SK-N-SH (cell line): Measurements from ENCODE around the gene ASIC2. TPM values are rescaled to one million over a fixed set of nuclear protein-coding genes. Genes with fewer than 3 reads are reported as not detected.

Experiments
- CTCF ChIA-PET: fragments of 300-600, 350-600 bp; formaldehyde crosslinking; extraction: SDS; loops from one replicate; lab custom pipeline; 2021; lab: Yijun Ruan, JAX
- POLR2A ChIA-PET: fragments of 350-600 bp; sonication (Branson Sonifier 250); formaldehyde crosslinking; extraction: SDS; loops from one replicate; lab custom pipeline; 2020; ENCODE audit warnings: antibody characterized with exemption, inconsistent platforms; lab: Yijun Ruan, JAX
- DNase-seq: peaks from one replicate; pipeline ENCODE4 v3.0.0; 2012
- H2AFZ ChIP-seq: fragments of 200-600 bp; sonication (generic); 2 replicates; pipeline ENCODE4 v1.8.1; 2016; ENCODE audit warnings: antibody characterized with exemption, mild to moderate bottlenecking, low read depth
- H3F3A ChIP-seq: fragments of 200-600 bp; sonication (generic); replicated peaks from 2 replicates; pipeline ENCODE3; 2016; ENCODE audit warnings: antibody characterized with exemption, mild to moderate bottlenecking; ENCODE audit not compliant: insufficient read depth
- H3K27ac ChIP-seq, 2 experiments: fragments of 200-500 bp in 1 of 2; fragments of 200-600 bp in 1 of 2; sonication (Bioruptor generic) in 1 of 2; sonication (generic), shearing (Covaris generic) in 1 of 2; 2 replicates each; pipeline versions ENCODE4 v1.5.1 to v1.6.1; 2014 to 2016; ENCODE audit warnings: low read depth in 2 of 2, inconsistent platforms in 1 of 2, low read length in 1 of 2, mild to moderate bottlenecking in 1 of 2, mixed read lengths in 1 of 2
- H3K27me3 ChIP-seq: fragments of 200-600 bp; sonication (generic), shearing (Covaris generic); 2 replicates; pipeline ENCODE4 v1.6.1; 2016; ENCODE audit warnings: mixed run types; ENCODE audit not compliant: insufficient read depth
- H3K36me3 ChIP-seq, 2 experiments: fragments of 200-500 bp in 1 of 2; fragments of 200-600 bp in 1 of 2; sonication (Bioruptor generic) in 1 of 2; sonication (generic) in 1 of 2; replicated peaks in 1 of 2; 2 replicates each; pipeline versions ENCODE3 to v1.5.1; 2014 to 2016; ENCODE audit warnings: low read length in 1 of 2, mild to moderate bottlenecking in 1 of 2; ENCODE audit not compliant: insufficient read depth in 2 of 2, control insufficient read depth in 1 of 2
- H3K4me1 ChIP-seq, 2 experiments: fragments of 200-500 bp in 1 of 2; fragments of 200-600 bp in 1 of 2; sonication (Bioruptor generic) in 1 of 2; sonication (generic), shearing (Covaris generic) in 1 of 2; 2 replicates each; pipeline versions ENCODE4 v1.5.1 to v1.6.1; 2014 to 2016; ENCODE audit warnings: low read depth in 1 of 2, low read length in 1 of 2, mixed run types in 1 of 2; ENCODE audit not compliant: insufficient read depth in 2 of 2, control insufficient read depth in 1 of 2
- H3K4me2 ChIP-seq: fragments of 200-600 bp; sonication (generic), shearing (Covaris generic); 2 replicates; pipeline ENCODE4 v1.6.1; 2017; ENCODE audit warnings: mixed run types
- H3K4me3 ChIP-seq, 2 experiments: fragments of 200-500 bp in 1 of 2; fragments of 200-600 bp in 1 of 2; sonication (Bioruptor generic) in 1 of 2; sonication (generic), shearing (Covaris generic) in 1 of 2; 2 replicates each; pipeline versions ENCODE4 v1.5.1 to v1.8.1; 2014 to 2016; ENCODE audit warnings: low read depth in 2 of 2, inconsistent platforms in 1 of 2, low read length in 1 of 2, mild to moderate bottlenecking in 1 of 2, mixed read lengths in 1 of 2, moderate library complexity in 1 of 2
- H3K79me2 ChIP-seq: fragments of 200-600 bp; sonication (generic); 2 replicates; pipeline ENCODE4 v1.8.1; 2017; ENCODE audit warnings: mild to moderate bottlenecking; ENCODE audit not compliant: insufficient read depth
- H3K9ac ChIP-seq: fragments of 200-600 bp; sonication (generic); 2 replicates; pipeline ENCODE4 v1.6.1; 2017; ENCODE audit warnings: mixed run types
- H3K9me2 ChIP-seq: fragments of 200-600 bp; sonication (generic); 2 replicates; pipeline ENCODE4 v1.6.1; 2017; ENCODE audit warnings: mixed run types
- H3K9me3 ChIP-seq: fragments of 200-600 bp; sonication (generic); 2 replicates; pipeline ENCODE4 v1.6.1; 2017; ENCODE audit warnings: mixed run types, mild to moderate bottlenecking, moderate library complexity
- H4K20me1 ChIP-seq: fragments of 200-600 bp; sonication (generic); 2 replicates; pipeline ENCODE4 v1.6.1; 2017; ENCODE audit warnings: mild to moderate bottlenecking, mixed run types; ENCODE audit not compliant: insufficient read depth
- CTCF ChIP-seq: fragments of 200-600 bp; sonication (generic); IDR thresholded peaks from 2 replicates; pipeline ENCODE4 v1.6.1; 2017; ENCODE audit warnings: antibody characterized with exemption, mild to moderate bottlenecking, moderate library complexity
- FOSL2 ChIP-seq: IDR thresholded peaks from 2 replicates; pipeline ENCODE4 v1.4.0; 2012; ENCODE audit warnings: low read depth, mild to moderate bottlenecking, moderate library complexity, borderline replicate concordance
- FOXJ3 ChIP-seq: sonication (generic); formaldehyde crosslinking; IDR thresholded peaks from 2 replicates; pipeline ENCODE4 v1.5.1; 2020; ENCODE audit warnings: mild to moderate bottlenecking, missing genetic modification reagents
- GABPA ChIP-seq: IDR thresholded peaks from 2 replicates; pipeline ENCODE4 v1.4.0; 2012; ENCODE audit warnings: low read depth, mild to moderate bottlenecking
- GATA2 ChIP-seq: sonication (generic); formaldehyde crosslinking; IDR thresholded peaks from 2 replicates; pipeline ENCODE4 v1.5.0; 2020; ENCODE audit warnings: mild to moderate bottlenecking, missing genetic modification reagents
- IRF3 ChIP-seq: fragments of 150-350 bp; IDR thresholded peaks from 2 replicates; pipeline ENCODE4 v1.6.1; 2016; ENCODE audit warnings: mild to moderate bottlenecking, low read depth, low read length
- JUND ChIP-seq: IDR thresholded peaks from 2 replicates; pipeline ENCODE4 v1.4.0; 2012
- MEF2A ChIP-seq: IDR thresholded peaks from 2 replicates; pipeline ENCODE4 v1.4.0; 2012; ENCODE audit warnings: low read depth, borderline replicate concordance
- PBX3 ChIP-seq: IDR thresholded peaks from 2 replicates; pipeline ENCODE4; 2012
- POLR2AphosphoS5 ChIP-seq: IDR thresholded peaks from 2 replicates; pipeline ENCODE4 v1.6.1; 2012; ENCODE audit warnings: low read depth, low read length
- RCOR1 ChIP-seq: fragments of 150-350 bp; IDR thresholded peaks from 2 replicates; pipeline ENCODE4 v1.6.1; 2017; ENCODE audit warnings: antibody characterized with exemption, low read length
- RFX5 ChIP-seq: IDR thresholded peaks from 2 replicates; pipeline ENCODE4 v1.6.1; 2012; ENCODE audit warnings: mild to moderate bottlenecking, improper control_type of control experiment, low read length
- RXRA ChIP-seq: IDR thresholded peaks from 2 replicates; pipeline ENCODE4 v1.4.0; 2012; ENCODE audit warnings: low read depth, mild to moderate bottlenecking, borderline replicate concordance
- SMC3 ChIP-seq: IDR thresholded peaks from 2 replicates; pipeline ENCODE4 v1.6.1; 2012; ENCODE audit warnings: low read depth, low read length, improper control_type of control experiment
- TCF12 ChIP-seq: IDR thresholded peaks from 2 replicates; pipeline ENCODE4 v1.4.0; 2012
- TEAD4 ChIP-seq: IDR thresholded peaks from 2 replicates; pipeline ENCODE4 v1.4.0; 2012; ENCODE audit warnings: mild to moderate bottlenecking, borderline replicate concordance; ENCODE audit not compliant: insufficient read depth
- USF2 ChIP-seq: fragments of 150-350 bp; IDR thresholded peaks from 2 replicates; pipeline ENCODE4 v1.6.1; 2017; ENCODE audit warnings: antibody characterized with exemption, low read length, low read depth, borderline replicate concordance
- ZBTB33 ChIP-seq: IDR thresholded peaks from 2 replicates; pipeline ENCODE4 v1.4.0; 2012; ENCODE audit warnings: low read depth, borderline replicate concordance
- WGBS: methylation state at CpG from one replicate; pipeline ENCODE4 v1.1.6; 2017; ENCODE audit warnings: low lambda C conversion rate; 5-methylcytosine and 5-hydroxymethylcytosine counted together
- polyA plus RNA-seq, 3 experiments: library from polyadenylated mRNA; depleted of rRNA; stranded (reverse); fragments of >200 nt; gene quantifications; 2 replicates each; pipeline ENCODE4 v1.2.3, GENCODE V29; 2012

The ASIC2 gene
- polyA plus RNA-seq, 1 of the 3 experiments (the other 2 are of a cell fraction) = 0.08 TPM

- H3K4me1 ChIP-seq = no peaks in the 10 kb centered on the region; a peak in 1 of 4 replicates
- H3K27me3 ChIP-seq = no peaks in the 10 kb centered on the region
- H3K79me2 ChIP-seq = no peaks in the 10 kb centered on the region
- DNase-seq = no peak
- H3K9me3 ChIP-seq = no peaks in the 10 kb centered on the region
- no peak for TF ChIP-seq GABPA
- no peak for TF ChIP-seq RFX5
- no peak for TF ChIP-seq FOSL2
- no peak for TF ChIP-seq ZBTB33
- TF ChIP-seq FOXJ3 (CRISPR knock-in tag) = no peak
- TF ChIP-seq GATA2 (CRISPR knock-in tag) = no peak
- no peak for TF ChIP-seq TCF12
- TF ChIP-seq PBX3 = no peak
- TF ChIP-seq TEAD4 = no peak
- TF ChIP-seq USF2 = no peak
- no peak for TF ChIP-seq SMC3
- TF ChIP-seq IRF3 = no peak
- no peak for TF ChIP-seq MEF2A
- no peak for TF ChIP-seq POLR2AphosphoS5
- no peak for TF ChIP-seq RCOR1
- TF ChIP-seq RXRA = no peak
- TF ChIP-seq JUND = no peak
- no peak for TF ChIP-seq CTCF
- TF ChIP-seq, all 33 proteins: peak for 0
- ChIA-PET CTCF (interaction anchor here (0.8 kb wide), 1 partner anchor 76 kb away, joined by 3 read pairs; no protein-coding TSS in a partner anchor), POLR2A (no interaction called here)
- Histone ChIP-seq H3K4me3 (no peak overlapping the region), H3K4me2 (no peak overlapping the region), H3K27ac (no peak overlapping the region), H3K9me2 (no peaks in the 10 kb centered on the region), H4K20me1 (no peaks in the 10 kb centered on the region), H2AFZ (no peak overlapping the region), H3K9ac (no peak overlapping the region), H3F3A (no peaks in the 10 kb centered on the region), H3K36me3 (no peaks in the 10 kb centered on the region)
- WGBS = 66% methylated on average over 5 of the region's 5 CpGs
Measured at GRCh38 chr17:33229028-33229427, 64.1 kb downstream of the ASIC2 start.
